Measurements from ENCODE around the gene SHLD3. TPM values are rescaled to one million over a fixed set of nuclear protein-coding genes. Genes with fewer than 3 reads are reported as not detected.
A peak's percentile ranks its signal among the peaks of the same experiment; 100 is the strongest.

SHLD3 gene
- polyA plus RNA-seq, 1 donor from 2014 or later: 26.8 TPM

- TF ChIP-seq POLR2AphosphoS5 (IDR thresholded peaks at IDR 0.05) (no peak), EP300 (conservative IDR thresholded peaks at IDR 0.05; ENCODE audit: poor library complexity, severe bottlenecking) (no peak), RAD21 (conservative IDR thresholded peaks at IDR 0.05) (no peak), MXI1 (conservative IDR thresholded peaks at IDR 0.05; ENCODE audit: poor library complexity, severe bottlenecking) (no peak), TAF1 (IDR thresholded peaks at IDR 0.05; ENCODE audit: low read depth) (no peak), SMC3 (conservative IDR thresholded peaks at IDR 0.05; ENCODE audit: poor library complexity) (no peak)
- H2AFZ ChIP-seq (ENCODE audit: low read depth, low read length): peak overlapping the region; percentile 93
- H4K20me1 ChIP-seq (ENCODE audit: insufficient read depth): no peaks in the 10 kb centered on the region
- H3F3A ChIP-seq (ENCODE audit: insufficient read depth, low read length, poor library complexity, severe bottlenecking): peaks cover 4% of the 10 kb centered on the region
- peak overlapping the region; percentile 98 for H3K4me3 ChIP-seq (ENCODE audit: low read length)
- H3K27me3 ChIP-seq (ENCODE audit: insufficient read depth, low read depth, low read length): no peaks in the 10 kb centered on the region
- H3K4me2 ChIP-seq (ENCODE audit: low read length): peak overlapping the region; percentile 75
- H3K9me2 ChIP-seq (ENCODE audit: insufficient read depth, low read length): no peaks in the 10 kb centered on the region
- no peaks in the 10 kb centered on the region for H3K36me3 ChIP-seq (ENCODE audit: insufficient read depth, low read length)
- no peaks in the 10 kb centered on the region for H3K9me3 ChIP-seq (ENCODE audit: low read length)
- H3K79me2 ChIP-seq (replicated peaks; ENCODE audit: insufficient read depth, low read length): peaks cover 83% of the 10 kb centered on the region
- H3K9ac ChIP-seq (ENCODE audit: low read length): peak overlapping the region; percentile 97
- H3K27ac ChIP-seq (ENCODE audit: low read length): peak overlapping the region; percentile 93
Observed at GRCh38 chr5:65623482-65623881, 1.3 kb upstream of the SHLD3 start.

DNA sequence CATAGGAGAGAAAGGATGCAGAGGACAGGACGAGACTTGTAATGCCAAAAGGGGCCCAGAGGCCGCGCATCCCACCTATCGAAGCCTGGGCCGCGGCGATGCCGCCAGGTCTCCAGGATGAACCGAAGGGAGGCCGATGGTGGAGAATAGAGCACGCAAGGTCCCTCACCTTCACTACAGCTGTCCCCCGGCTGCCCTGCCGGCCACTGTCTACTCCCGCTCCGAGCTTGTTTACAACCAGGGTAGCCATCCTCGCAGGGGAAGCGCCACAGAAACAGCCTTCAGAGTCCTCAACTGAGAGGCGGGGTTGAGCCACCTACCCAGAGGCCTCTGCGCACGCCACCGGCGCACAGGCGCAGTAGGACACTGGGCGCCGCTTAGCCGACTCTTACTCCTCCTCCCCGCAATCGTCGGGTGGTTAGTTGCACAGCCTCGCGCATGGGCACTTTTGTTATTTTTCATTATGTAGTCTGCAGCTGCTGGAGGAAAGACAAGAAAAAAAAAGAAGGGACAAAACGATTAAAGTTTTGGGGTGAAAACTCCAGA lies 729 bp upstream of the SHLD3 start, which contains the start of gene TRIM23:
Gene TRIM23 (minus strand): TSS at position 309 of the 546 bp plus-strand sequence. CDS start 59 bp downstream, at position 250.
- Histone ChIP-seq H3K27me3 (ENCODE audit: insufficient read depth, low read depth, low read length) (no peaks in the 10 kb centered on the region), H3K36me3 (ENCODE audit: insufficient read depth, low read length) (no peaks in the 10 kb centered on the region), H4K20me1 (ENCODE audit: insufficient read depth) (no peaks in the 10 kb centered on the region), H3K4me3 (ENCODE audit: low read length) (peak within 1 kb of the TSS; percentile 98), H2AFZ (ENCODE audit: low read depth, low read length) (peak within 1 kb of the TSS; percentile 98), H3K9me3 (ENCODE audit: low read length) (no peaks in the 10 kb centered on the region), H3K9me2 (ENCODE audit: insufficient read depth, low read length) (no peaks in the 10 kb centered on the region), H3K9ac (ENCODE audit: low read length) (peak within 1 kb of the TSS; percentile 97), H3K4me2 (ENCODE audit: low read length) (peak within 1 kb of the TSS; percentile 99), H3K27ac (ENCODE audit: low read length) (peak within 1 kb of the TSS; percentile 93), H3K79me2 (replicated peaks; ENCODE audit: insufficient read depth, low read length) (peaks cover 83% of the 10 kb centered on the region), H3F3A (ENCODE audit: insufficient read depth, low read length, poor library complexity, severe bottlenecking) (peaks cover 4% of the 10 kb centered on the region)
- peak; percentile 63 for TF ChIP-seq MXI1 (conservative IDR thresholded peaks at IDR 0.05; ENCODE audit: poor library complexity, severe bottlenecking)
- no peak for TF ChIP-seq EZH2 (IDR thresholded peaks at IDR 0.05; ENCODE audit: borderline replicate concordance, insufficient read depth, low read length, poor library complexity, severe bottlenecking)
- TF ChIP-seq CTCF (IDR thresholded peaks at IDR 0.05; ENCODE audit: poor library complexity, severe bottlenecking): peak; percentile 46
- no peak for TF ChIP-seq RAD21 (conservative IDR thresholded peaks at IDR 0.05)
- peak; percentile 55 for TF ChIP-seq SMC3 (conservative IDR thresholded peaks at IDR 0.05; ENCODE audit: poor library complexity)
- TF ChIP-seq, protein P1, sequence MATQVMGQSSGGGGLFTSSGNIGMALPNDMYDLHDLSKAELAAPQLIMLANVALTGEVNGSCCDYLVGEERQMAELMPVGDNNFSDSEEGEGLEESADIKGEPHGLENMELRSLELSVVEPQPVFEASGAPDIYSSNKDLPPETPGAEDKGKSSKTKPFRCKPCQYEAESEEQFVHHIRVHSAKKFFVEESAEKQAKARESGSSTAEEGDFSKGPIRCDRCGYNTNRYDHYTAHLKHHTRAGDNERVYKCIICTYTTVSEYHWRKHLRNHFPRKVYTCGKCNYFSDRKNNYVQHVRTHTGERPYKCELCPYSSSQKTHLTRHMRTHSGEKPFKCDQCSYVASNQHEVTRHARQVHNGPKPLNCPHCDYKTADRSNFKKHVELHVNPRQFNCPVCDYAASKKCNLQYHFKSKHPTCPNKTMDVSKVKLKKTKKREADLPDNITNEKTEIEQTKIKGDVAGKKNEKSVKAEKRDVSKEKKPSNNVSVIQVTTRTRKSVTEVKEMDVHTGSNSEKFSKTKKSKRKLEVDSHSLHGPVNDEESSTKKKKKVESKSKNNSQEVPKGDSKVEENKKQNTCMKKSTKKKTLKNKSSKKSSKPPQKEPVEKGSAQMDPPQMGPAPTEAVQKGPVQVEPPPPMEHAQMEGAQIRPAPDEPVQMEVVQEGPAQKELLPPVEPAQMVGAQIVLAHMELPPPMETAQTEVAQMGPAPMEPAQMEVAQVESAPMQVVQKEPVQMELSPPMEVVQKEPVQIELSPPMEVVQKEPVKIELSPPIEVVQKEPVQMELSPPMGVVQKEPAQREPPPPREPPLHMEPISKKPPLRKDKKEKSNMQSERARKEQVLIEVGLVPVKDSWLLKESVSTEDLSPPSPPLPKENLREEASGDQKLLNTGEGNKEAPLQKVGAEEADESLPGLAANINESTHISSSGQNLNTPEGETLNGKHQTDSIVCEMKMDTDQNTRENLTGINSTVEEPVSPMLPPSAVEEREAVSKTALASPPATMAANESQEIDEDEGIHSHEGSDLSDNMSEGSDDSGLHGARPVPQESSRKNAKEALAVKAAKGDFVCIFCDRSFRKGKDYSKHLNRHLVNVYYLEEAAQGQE (IDR thresholded peaks at IDR 0.05; ENCODE audit: borderline replicate concordance): peak; percentile 34
- peak; percentile 34 for TF ChIP-seq TAF1 (IDR thresholded peaks at IDR 0.05; ENCODE audit: low read depth)
- peak; percentile 9 for TF ChIP-seq EP300 (conservative IDR thresholded peaks at IDR 0.05; ENCODE audit: poor library complexity, severe bottlenecking)
- peak; percentile 94 for TF ChIP-seq POLR2AphosphoS5 (IDR thresholded peaks at IDR 0.05)

Measured in neural cell (in vitro differentiated cells).